ENCODE results near the gene ROR2.

Gene ROR2

GRCh38 chr9:91879231-91879630 is 70.8 kb downstream of the ROR2 start:
- DNase-seq (ENCODE audit: low read depth in 2 of 2), result no peak

- DNase-seq (ENCODE audit: low read depth in 2 of 2), result peak in 1 of 2 experiments; percentile 45
Observed at GRCh38 chr9:91873637-91874051, 76.4 kb downstream of the ROR2 start.

- DNase-seq (ENCODE audit: low read depth in 2 of 2), result peak; percentile 40 to 49
Observed at GRCh38 chr9:91868732-91869391, 81.2 kb downstream of the ROR2 start.

- DNase-seq (ENCODE audit: low read depth in 2 of 2), result no peak
Observed at GRCh38 chr9:91867740-91868139, 82.3 kb downstream of the ROR2 start.

- DNase-seq (ENCODE audit: low read depth in 2 of 2), result no peak
Observed at GRCh38 chr9:91865041-91865440, 85.0 kb downstream of the ROR2 start.

- DNase-seq (ENCODE audit: low read depth in 2 of 2), result peak; percentile 56 to 63
Observed at GRCh38 chr9:91864380-91864779, 85.6 kb downstream of the ROR2 start.

- no peak for DNase-seq (ENCODE audit: low read depth in 2 of 2)
Observed at GRCh38 chr9:91863469-91863868, 86.6 kb downstream of the ROR2 start.

- no peak for DNase-seq (ENCODE audit: low read depth in 2 of 2)
Observed at GRCh38 chr9:91858213-91859030, 91.6 kb downstream of the ROR2 start.

- DNase-seq (ENCODE audit: low read depth in 2 of 2), result peak; percentile 34 to 36
Observed at GRCh38 chr9:91857291-91858212, 92.5 kb downstream of the ROR2 start.

GRCh38 chr9:91856419-91856818 is 93.6 kb downstream of the ROR2 start:
- no peak for DNase-seq (ENCODE audit: low read depth in 2 of 2)

- no peak for DNase-seq (ENCODE audit: low read depth in 2 of 2)
Observed at GRCh38 chr9:91855196-91855595, 94.8 kb downstream of the ROR2 start.

- DNase-seq (ENCODE audit: low read depth in 2 of 2), result no peak
Observed at GRCh38 chr9:91852801-91853347, 97.2 kb downstream of the ROR2 start.

- DNase-seq (ENCODE audit: low read depth in 2 of 2), result no peak
Observed at GRCh38 chr9:91849694-91850093, 100.3 kb downstream of the ROR2 start.

GRCh38 chr9:91848146-91848545 is 101.9 kb downstream of the ROR2 start:
- DNase-seq (ENCODE audit: low read depth in 2 of 2), result no peak

GRCh38 chr9:91847581-91848091 is 102.4 kb downstream of the ROR2 start:
- peak in 1 of 2 experiments; percentile 40 for DNase-seq (ENCODE audit: low read depth in 2 of 2)

- no peak for DNase-seq (ENCODE audit: low read depth in 2 of 2)
Observed at GRCh38 chr9:91845879-91846278, 104.1 kb downstream of the ROR2 start.

GRCh38 chr9:91844701-91845291 is 105.2 kb downstream of the ROR2 start:
- no peak for DNase-seq (ENCODE audit: low read depth in 2 of 2)

GRCh38 chr9:91844190-91844589 is 105.8 kb downstream of the ROR2 start:
- DNase-seq (ENCODE audit: low read depth in 2 of 2), result no peak

- DNase-seq (ENCODE audit: low read depth in 2 of 2), result peak in 1 of 2 experiments; percentile 41
Observed at GRCh38 chr9:91843623-91844148, 106.3 kb downstream of the ROR2 start.

- no peak for DNase-seq (ENCODE audit: low read depth in 2 of 2)
Observed at GRCh38 chr9:91843093-91843492, 106.9 kb downstream of the ROR2 start.

All from fibroblast of skin of left quadriceps (primary cell).